Anterior cingulate cortex (tissue), 58 donors: ENCODE measurements around the gene MYH7.

Experiments used
- DNase-seq, 58 donors: peaks; one replicate each; lab custom pipeline; 2025; lab: John Stamatoyannopoulos, UW

Gene MYH7

DNA sequence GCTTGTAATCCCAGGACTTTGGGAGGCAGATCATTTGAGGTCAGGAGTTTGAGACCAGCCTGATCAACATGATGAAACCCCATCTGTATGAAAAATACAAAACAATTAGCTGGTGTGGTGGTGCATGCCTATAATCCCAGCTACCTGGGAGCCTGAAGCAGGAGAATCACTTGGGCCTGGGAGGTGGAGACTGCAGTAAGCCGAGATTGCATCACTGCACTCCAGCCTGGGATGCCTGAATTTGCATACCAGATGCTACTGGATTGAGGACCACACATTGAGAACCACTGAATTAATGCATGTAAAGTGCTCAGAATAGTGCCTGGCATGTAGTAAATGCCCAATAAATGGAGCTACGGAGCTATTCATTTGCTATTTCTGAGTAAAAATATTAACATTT, 14.9 kb upstream of the MYH7 start:
- DNase-seq: no peak

DNA sequence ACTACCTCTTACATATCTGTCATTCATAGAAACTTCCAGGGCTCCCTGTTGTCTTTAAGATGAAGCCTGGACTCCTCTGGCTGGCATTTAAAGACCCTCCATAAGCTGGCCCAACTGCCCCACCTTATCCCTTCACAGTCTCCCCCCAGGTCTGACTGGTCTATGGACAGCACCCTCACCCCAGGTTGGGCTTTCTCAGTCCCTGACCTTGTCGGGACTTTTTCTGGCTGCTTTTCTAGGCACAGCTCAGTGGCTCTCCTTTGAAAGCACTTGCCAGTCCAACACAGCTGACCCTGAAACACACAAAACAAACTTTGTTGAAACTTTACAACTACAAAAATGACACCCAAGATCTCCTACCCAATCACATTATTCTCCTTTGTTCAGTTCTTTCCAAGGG, 13.9 kb upstream of the MYH7 start:
- no peak for DNase-seq

DNA sequence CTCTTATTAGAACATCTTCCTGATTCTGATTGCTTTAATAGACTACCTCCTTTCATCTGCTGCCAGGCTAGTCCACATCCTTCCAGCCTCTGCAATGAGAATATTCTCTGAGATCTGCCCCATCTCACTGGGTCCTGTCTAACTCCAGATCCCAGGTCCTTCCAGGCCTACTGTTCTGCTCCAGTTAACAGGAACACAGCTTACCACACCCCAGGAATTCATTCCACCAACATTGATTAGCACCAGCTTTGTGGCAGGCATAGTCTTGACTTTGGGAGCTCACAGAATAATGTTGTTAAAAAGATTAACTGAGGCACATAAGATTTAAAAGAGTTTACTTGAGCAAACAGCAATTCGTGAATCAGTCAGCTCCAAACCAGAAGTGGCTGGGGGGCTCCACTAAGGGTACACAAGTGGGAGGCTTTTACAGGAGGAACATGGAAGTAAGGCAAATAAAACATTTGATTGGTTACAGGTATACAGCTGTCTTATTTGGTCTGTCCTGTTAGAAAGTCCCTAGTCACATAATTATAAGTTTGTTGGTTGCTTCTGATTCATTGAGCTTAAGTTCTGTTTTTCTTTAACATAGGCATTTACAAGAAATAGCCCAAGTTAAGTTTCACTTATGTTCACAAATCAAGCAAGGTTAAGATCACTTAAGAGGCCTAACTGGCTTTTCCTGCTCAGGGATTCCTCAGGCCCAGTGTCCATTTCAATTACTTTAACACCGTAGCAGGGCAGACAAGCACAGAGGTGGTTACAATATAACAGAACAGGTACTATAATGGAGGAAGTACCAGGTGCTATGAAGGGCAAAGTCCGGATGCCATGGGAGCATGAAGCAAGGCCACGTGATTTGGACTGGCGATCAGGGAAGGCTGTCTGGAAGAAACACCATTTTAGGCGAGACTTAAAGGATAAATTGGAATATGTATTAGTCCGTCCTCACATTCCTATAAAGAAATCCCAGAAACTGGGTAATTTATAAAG, 12.2 kb upstream of the MYH7 start:
- DNase-seq: no peak

DNA sequence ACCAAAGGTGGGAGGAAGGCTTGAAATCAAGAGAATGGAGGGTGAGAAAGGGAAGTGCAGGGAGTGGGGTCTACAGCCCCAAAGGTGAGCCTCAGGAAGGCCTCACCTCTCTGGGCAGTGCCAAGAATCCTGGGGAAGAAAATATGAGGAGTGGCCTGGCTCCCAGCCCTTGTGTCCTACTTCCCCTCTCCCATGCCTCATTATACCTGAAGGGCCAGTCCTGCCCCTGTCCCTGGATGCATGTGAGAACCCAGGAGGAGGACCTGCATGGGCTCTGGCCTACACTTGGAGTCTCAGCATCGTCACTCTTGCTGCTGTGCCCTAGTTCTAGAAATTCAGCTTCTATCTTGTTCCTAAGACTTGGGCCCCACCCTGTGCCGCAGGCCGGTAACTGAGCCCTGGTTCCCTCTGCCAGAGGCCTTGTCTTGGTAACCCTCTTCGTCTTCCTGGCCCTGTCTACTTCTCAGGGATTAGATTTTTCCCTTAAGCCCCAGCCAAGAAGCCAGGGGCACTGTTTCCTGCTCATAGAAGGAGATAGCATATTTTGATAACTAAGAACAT, 10.9 kb upstream of the MYH7 start:
- peak in 1 of 58 donors; percentile 6 for DNase-seq

GRCh38 chr14:23445773-23446172, 10.3 kb upstream of the MYH7 start:
- no peak for DNase-seq

DNA sequence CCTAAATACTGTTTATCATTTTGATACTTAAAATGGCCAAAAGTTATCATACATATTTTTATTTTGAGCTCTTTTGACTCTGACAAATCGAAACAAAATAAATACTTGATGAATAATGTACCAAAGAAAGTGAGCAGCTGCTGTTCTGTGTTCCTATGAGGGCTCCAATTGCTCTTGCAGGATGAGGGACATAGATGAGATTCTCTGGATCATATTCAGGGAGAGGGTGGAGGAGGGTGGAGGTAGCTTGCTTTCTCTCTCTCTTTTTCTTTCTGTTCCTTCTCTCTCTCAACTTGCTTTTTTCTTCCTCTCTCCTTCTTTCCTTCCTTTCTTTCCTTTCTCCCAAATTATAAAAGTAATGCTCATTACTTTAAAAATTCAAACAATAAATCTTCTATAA, 8.9 kb upstream of the MYH7 start:
- DNase-seq: no peak

GRCh38 chr14:23443881-23444280, 8.4 kb upstream of the MYH7 start:
- no peak for DNase-seq

DNA sequence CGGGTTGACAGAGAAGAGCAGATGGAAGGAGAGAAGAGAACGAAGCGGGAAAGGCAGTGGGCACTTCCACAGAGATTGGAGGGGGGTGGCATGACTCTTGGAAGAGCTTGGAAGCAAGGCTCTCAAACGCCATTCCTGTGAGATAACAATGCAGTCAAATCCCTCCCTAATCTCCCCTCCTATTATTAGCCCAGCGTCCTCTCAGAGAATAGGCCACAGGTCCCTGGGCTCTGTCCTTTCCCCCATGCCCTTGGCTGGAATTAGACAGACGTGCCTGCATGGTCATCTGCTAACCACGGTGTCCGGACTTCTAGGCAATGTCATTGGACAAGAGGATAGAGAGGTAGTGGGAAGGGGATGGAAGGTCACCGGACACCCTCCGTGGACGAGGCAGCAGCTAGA, 8.0 kb upstream of the MYH7 start:
- DNase-seq: no peak

DNA sequence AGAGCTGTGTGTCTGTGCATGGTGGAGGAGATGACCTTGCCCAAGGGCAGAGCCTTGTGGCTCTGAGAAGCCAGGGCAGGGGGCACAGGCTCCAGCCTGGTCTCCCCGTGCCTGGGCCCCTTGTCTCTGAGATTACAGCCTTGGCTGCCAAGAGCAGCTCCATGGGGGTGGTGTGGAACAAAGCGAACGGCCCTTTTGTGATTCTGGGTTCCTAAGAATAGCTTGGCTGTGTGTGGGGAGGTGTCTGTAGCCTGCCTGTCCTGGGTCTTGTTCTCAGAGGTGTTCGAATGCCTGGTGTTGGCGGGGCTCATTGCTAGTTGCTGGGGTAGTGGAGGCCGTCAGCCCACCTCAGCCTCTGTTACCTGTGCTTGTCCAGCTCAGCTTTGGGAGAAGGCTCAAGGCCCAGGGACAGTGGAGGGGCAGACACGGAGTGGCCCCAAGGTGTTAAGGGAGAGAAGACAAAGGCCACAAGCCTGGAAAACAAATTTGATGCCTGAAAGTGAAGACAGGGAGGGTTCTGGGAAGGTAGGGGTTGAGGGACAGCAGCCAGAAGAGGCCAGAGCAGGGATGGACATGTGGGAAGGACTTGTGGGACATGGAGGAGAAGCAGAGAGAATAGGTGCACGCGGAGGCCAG, 7.4 kb upstream of the MYH7 start:
- DNase-seq: no peak

GRCh38 chr14:23441076-23441475, 5.6 kb upstream of the MYH7 start:
- DNase-seq: no peak

GRCh38 chr14:23439107-23439835, 3.8 kb upstream of the MYH7 start:
- DNase-seq: no peak

GRCh38 chr14:23438101-23438971, 2.9 kb upstream of the MYH7 start:
- no peak for DNase-seq

- no peak for DNase-seq
Measured at GRCh38 chr14:23437133-23438100, 2.0 kb upstream of the MYH7 start.

DNA sequence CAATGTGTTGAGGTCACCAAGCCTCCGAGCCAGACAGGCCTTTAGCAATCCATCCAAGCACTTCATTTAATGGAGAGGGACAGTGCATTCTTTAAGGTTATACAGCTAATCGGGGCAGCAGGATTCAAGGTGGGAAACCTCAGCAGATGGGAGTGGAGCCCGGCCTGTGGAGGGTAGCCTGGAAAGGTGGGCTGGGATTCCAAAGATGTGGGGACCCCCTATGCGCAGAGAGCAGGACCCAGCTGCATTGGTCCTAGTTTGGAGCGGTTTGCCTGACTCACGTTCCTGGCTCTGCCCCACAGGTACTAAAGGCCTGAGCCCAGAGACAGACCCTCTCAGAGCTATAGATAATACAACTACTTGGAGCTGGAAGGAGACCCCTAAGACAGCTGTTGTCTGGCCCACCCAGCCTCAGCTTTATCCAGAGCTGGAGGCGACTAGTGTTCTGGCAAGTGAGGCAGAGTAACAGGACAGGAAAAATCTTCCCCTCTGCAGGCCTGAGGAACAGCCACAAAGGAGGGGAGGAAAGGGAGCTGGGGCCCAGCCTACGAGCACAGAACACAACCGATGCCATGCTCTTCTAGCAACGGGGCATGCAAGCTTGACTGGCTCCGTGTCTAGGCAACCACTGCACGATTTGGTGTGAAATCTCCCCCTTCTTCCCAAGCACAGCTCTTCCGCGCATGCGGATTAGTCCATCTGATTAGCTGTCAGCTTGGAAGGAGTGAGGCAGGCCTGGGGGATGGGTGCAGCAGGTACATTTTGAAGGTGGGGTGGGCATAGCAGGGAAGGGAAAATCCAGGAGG, 1.1 kb upstream of the MYH7 start:
- DNase-seq: peak in 53 of 58 donors; percentile 14 to 84 (median 53)

- peak in 3 of 58 donors; percentile 7 to 44 (median 7) for DNase-seq
Measured at GRCh38 chr14:23434488-23435222, 805 bp downstream of the MYH7 start.

- no peak for DNase-seq
Measured at GRCh38 chr14:23433457-23433856, 2.0 kb downstream of the MYH7 start.

DNA sequence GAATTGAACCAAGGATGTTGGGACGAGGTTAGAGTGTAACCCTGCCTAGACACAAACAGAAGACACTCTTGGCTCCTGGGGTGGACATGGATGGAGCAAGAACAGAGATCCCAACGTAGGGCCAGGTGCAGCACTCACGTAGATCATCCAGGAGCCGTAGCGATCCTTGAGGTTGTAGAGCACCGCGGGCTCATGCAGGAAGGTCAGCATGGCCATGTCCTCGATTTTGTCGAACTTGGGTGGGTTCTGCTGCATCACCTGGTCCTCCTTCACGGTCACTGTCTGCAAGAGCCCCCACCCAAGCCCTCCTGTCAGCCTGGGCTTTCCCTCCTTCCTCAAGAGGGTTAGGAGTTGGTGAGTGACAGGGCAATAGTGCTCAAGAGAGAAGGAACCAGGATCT, 2.5 kb downstream of the MYH7 start:
- no peak for DNase-seq
